KMS-11 (cell line): ENCODE results near the gene N4BP2L1.
"Not testable (repeated sequence)": the region's sequence is repeated elsewhere in the genome, so short reads cannot be mapped to it uniquely, and the experiment has no call there.

Source experiments
- H2AFZ ChIP-seq: fragments of 200-600 bp; sonication (generic); 2 replicates; pipeline ENCODE4 v1.6.1; 2016; ENCODE audit warnings: antibody characterized with exemption, mixed run types, low read depth
- H3K27ac ChIP-seq: fragments of 200-600 bp; sonication (generic); 2 replicates; pipeline ENCODE4 v1.6.1; 2016; ENCODE audit warnings: mild to moderate bottlenecking, mixed run types
- H3K27me3 ChIP-seq: fragments of 200-600 bp; sonication (generic); 2 replicates; pipeline ENCODE4 v1.6.1; 2017; ENCODE audit warnings: mild to moderate bottlenecking, low read depth, mixed run types, moderate library complexity; ENCODE audit not compliant: insufficient read depth
- H3K36me3 ChIP-seq: fragments of 200-600 bp; sonication (generic); 2 replicates; pipeline ENCODE4 v1.6.1; 2017; ENCODE audit warnings: mild to moderate bottlenecking, mixed run types; ENCODE audit not compliant: insufficient read depth
- H3K4me1 ChIP-seq: fragments of 200-600 bp; sonication (generic); 2 replicates; pipeline ENCODE4 v1.6.1; 2016; ENCODE audit warnings: mild to moderate bottlenecking, low read depth, mixed run types; ENCODE audit not compliant: poor library complexity, severe bottlenecking
- H3K4me2 ChIP-seq: fragments of 200-600 bp; sonication (generic); 2 replicates; pipeline ENCODE4 v1.7.0; 2016; ENCODE audit warnings: mild to moderate bottlenecking, mixed run types
- H3K4me3 ChIP-seq: fragments of 200-600 bp; sonication (generic); IDR thresholded peaks from 2 replicates; pipeline ENCODE4 v1.6.1; 2017; ENCODE audit warnings: low read depth, low read length, mixed read lengths; ENCODE audit not compliant: insufficient read depth
- H3K79me2 ChIP-seq: fragments of 200-600 bp; sonication (generic); 2 replicates; pipeline ENCODE4 v1.6.1; 2016; ENCODE audit warnings: low read depth, mixed run types; ENCODE audit not compliant: insufficient read depth
- H3K9ac ChIP-seq: fragments of 200-600 bp; sonication (generic); 2 replicates; pipeline ENCODE4 v1.6.1; 2016; ENCODE audit warnings: mild to moderate bottlenecking, mixed run types
- H4K20me1 ChIP-seq: fragments of 200-600 bp; sonication (generic); 2 replicates; pipeline ENCODE4 v1.6.1; 2016; ENCODE audit warnings: mild to moderate bottlenecking, mixed run types; ENCODE audit not compliant: insufficient read depth
- TF ChIP-seq, protein P1 (sequence below): fragments of 200-600 bp; sonication (generic); conservative IDR thresholded peaks from 2 replicates; pipeline ENCODE4 v1.6.1; 2017; ENCODE audit warnings: low read depth, mild to moderate bottlenecking, antibody characterized with exemption, low read length, moderate library complexity, mixed read lengths

N4BP2L1 gene

GRCh38 chr13:32354040-32354439 lies 73.9 kb downstream of the N4BP2L1 start:
- Histone ChIP-seq H4K20me1 (no peaks in the 10 kb centered on the region), H3K27ac (no peak overlapping the region), H3K27me3 (no peaks in the 10 kb centered on the region), H3K9ac (no peak overlapping the region), H3K4me1 (no peaks in the 10 kb centered on the region), H3K4me3 (no peak overlapping the region), H3K36me3 (no peaks in the 10 kb centered on the region), H3K79me2 (no peaks in the 10 kb centered on the region), H3K4me2 (no peak overlapping the region), H2AFZ (no peak overlapping the region)
- TF ChIP-seq, protein P1, sequence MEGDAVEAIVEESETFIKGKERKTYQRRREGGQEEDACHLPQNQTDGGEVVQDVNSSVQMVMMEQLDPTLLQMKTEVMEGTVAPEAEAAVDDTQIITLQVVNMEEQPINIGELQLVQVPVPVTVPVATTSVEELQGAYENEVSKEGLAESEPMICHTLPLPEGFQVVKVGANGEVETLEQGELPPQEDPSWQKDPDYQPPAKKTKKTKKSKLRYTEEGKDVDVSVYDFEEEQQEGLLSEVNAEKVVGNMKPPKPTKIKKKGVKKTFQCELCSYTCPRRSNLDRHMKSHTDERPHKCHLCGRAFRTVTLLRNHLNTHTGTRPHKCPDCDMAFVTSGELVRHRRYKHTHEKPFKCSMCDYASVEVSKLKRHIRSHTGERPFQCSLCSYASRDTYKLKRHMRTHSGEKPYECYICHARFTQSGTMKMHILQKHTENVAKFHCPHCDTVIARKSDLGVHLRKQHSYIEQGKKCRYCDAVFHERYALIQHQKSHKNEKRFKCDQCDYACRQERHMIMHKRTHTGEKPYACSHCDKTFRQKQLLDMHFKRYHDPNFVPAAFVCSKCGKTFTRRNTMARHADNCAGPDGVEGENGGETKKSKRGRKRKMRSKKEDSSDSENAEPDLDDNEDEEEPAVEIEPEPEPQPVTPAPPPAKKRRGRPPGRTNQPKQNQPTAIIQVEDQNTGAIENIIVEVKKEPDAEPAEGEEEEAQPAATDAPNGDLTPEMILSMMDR: no peak

DNA sequence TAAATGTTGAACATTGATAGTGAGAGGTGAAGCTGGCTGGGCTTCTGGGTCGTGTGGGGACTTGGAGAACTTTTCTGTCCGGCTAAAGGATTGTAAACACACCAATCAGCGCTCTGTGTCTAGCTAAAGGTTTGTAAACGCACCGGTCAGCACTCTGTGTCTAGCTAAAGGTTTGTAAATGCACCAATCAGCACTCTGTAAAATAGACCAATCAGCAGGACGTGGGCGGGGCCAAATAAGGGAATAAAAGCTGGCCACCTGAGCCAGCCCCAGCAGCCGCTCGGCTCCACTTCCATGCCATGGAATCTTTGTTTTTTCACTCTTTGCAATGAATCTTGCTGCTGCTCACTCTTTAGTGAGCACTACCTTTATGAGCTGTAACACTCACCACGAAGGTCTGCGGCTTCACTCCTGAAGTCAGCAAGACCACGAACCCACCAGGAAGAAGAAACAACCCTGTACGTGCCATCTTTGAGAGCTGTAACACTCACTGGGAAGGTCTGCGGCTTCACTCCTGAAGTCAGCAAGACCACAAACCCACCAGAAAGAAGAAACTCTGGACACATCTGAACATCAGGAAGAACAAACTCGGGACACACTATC lies 77.0 kb downstream of the N4BP2L1 start:
- not testable (repeated sequence) for H4K20me1 ChIP-seq, H3K27me3 ChIP-seq, H3K36me3 ChIP-seq, H3K27ac ChIP-seq, H2AFZ ChIP-seq, H3K4me2 ChIP-seq, H3K4me1 ChIP-seq, H3K79me2 ChIP-seq, H3K4me3 ChIP-seq, H3K9ac ChIP-seq
